HepG2 (cell line): ENCODE data around the gene HOXA7. TPM values are rescaled to one million over a fixed set of nuclear protein-coding genes. Genes with fewer than 3 reads are reported as not detected.

ENCODE experiments used
- ATAC-seq: fragments of 200-7000 bp; cut with Tn5 transposase; 3 replicates; pipeline ENCODE4 v1.9.1; 2020; ENCODE audit warnings: mild to moderate bottlenecking, moderate library complexity
- BruUV-seq: library from RNA; stranded (reverse); fragments of 400-500 nt; replicated peaks from 2 replicates; lab custom pipeline; 2021; lab: Mats Ljungman, UMichigan
- CTCF ChIA-PET: fragments of 300-600 bp; formaldehyde crosslinking; extraction: SDS; loops from one replicate; lab custom pipeline; 2021; ENCODE audit warnings: low total read pairs, inconsistent platforms, low intra/inter-chr PET ratio; lab: Yijun Ruan, JAX
- POLR2A ChIA-PET: fragments of 350-600 bp; sonication (Branson Sonifier 250); formaldehyde crosslinking; loops from one replicate; lab custom pipeline; 2020; ENCODE audit warnings: antibody characterized with exemption, inconsistent platforms; lab: Yijun Ruan, JAX
- DNase-seq: peaks from one replicate; pipeline ENCODE4 v3.0.0-alpha.2; 2015; ENCODE audit warnings: low spot score
- FAIRE-seq: peaks from 3 replicates; lab custom pipeline; 2011; peaks lifted over from hg19 to GRCh38; lab: Jason Lieb, UNC
- H2AFZ ChIP-seq: one replicate; pipeline ENCODE4 v1.6.1; 2011; ENCODE audit warnings: low read length, inconsistent platforms
- H3K27ac ChIP-seq: fragments of 300-600 bp; 3 replicates; pipeline ENCODE4 v1.8.0; 2011; ENCODE audit warnings: mixed run types, mild to moderate bottlenecking, mixed read lengths, low read length, inconsistent platforms; ENCODE audit not compliant: insufficient read depth; ENCODE audit errors: extremely low read length
- H3K27me3 ChIP-seq, 2 experiments: fragments of 200-600 bp in 1 of 2; 2 replicates in 1 of 2; 3 replicates in 1 of 2; pipeline versions ENCODE4 v1.6.0 to v1.8.0; 2011; ENCODE audit warnings: low read length in 2 of 2, mild to moderate bottlenecking in 2 of 2, moderate library complexity in 2 of 2, inconsistent platforms in 1 of 2; ENCODE audit not compliant: insufficient read depth in 2 of 2, control insufficient read depth in 1 of 2
- H3K36me3 ChIP-seq, 2 experiments: fragments of 200-600 bp in 1 of 2; replicated peaks in 1 of 2; 2 replicates in 1 of 2; 3 replicates in 1 of 2; pipeline versions ENCODE4 v1.5.1 to v1.8.0; 2011; ENCODE audit warnings: low read length in 2 of 2, inconsistent platforms in 1 of 2; ENCODE audit not compliant: insufficient read depth in 2 of 2, control insufficient read depth in 1 of 2
- H3K4me1 ChIP-seq: 2 replicates; pipeline ENCODE4 v1.5.1; 2012; ENCODE audit warnings: low read length, inconsistent platforms; ENCODE audit not compliant: insufficient read depth
- H3K4me2 ChIP-seq: 2 replicates; pipeline ENCODE4 v1.6.0; 2011; ENCODE audit warnings: low read depth, low read length, inconsistent platforms
- H3K4me3 ChIP-seq, 3 experiments: fragments of 200-600 bp in 1 of 3; sonication (generic), shearing (Covaris generic) in 1 of 3; replicated peaks in 1 of 3; 2 replicates each; pipeline ENCODE4 v1.5.1; 2011 to 2016; ENCODE audit warnings: low read length in 3 of 3, inconsistent platforms in 2 of 3, low read depth in 2 of 3, mild to moderate bottlenecking in 2 of 3, control low read depth in 1 of 3, mixed read lengths in 1 of 3; ENCODE audit not compliant: insufficient read depth in 1 of 3
- H3K79me2 ChIP-seq: one replicate; pipeline ENCODE4 v1.6.1; 2011; ENCODE audit warnings: low read length, inconsistent platforms; ENCODE audit not compliant: insufficient read depth
- H3K9ac ChIP-seq: 2 replicates; pipeline ENCODE4 v1.6.0; 2011; ENCODE audit warnings: mild to moderate bottlenecking, low read depth, low read length, inconsistent platforms; ENCODE audit not compliant: insufficient read depth
- H3K9me3 ChIP-seq: 2 replicates; pipeline ENCODE4 v1.5.1; 2012; ENCODE audit warnings: mild to moderate bottlenecking, low read length
- H4K20me1 ChIP-seq: 2 replicates; pipeline ENCODE4 v1.6.0; 2011; ENCODE audit warnings: inconsistent platforms, mild to moderate bottlenecking, low read length, moderate library complexity; ENCODE audit not compliant: insufficient read depth
- AKNA ChIP-seq: sonication (generic); formaldehyde crosslinking; IDR thresholded peaks from 2 replicates; pipeline ENCODE4 v1.4.0; 2020; ENCODE audit warnings: missing genetic modification reagents, borderline replicate concordance
- BCLAF1 ChIP-seq: fragments of 450-650 bp; IDR thresholded peaks from 2 replicates; pipeline ENCODE4 v1.6.1; 2017; ENCODE audit warnings: mild to moderate bottlenecking
- CAMTA2 ChIP-seq: sonication (generic); formaldehyde crosslinking; IDR thresholded peaks from 2 replicates; pipeline ENCODE4 v1.4.0; 2020; ENCODE audit warnings: mild to moderate bottlenecking, missing genetic modification reagents, borderline replicate concordance
- CBX1 ChIP-seq: IDR thresholded peaks from one replicate; pipeline ENCODE4 v1.6.1; 2016; ENCODE audit warnings: antibody characterized with exemption, low read depth
- CENPX ChIP-seq: sonication (generic); formaldehyde crosslinking; IDR thresholded peaks from 2 replicates; pipeline ENCODE4 v1.9.0; 2021; ENCODE audit warnings: mild to moderate bottlenecking, missing genetic modification reagents, moderate library complexity
- DZIP1 ChIP-seq: sonication (generic); formaldehyde crosslinking; IDR thresholded peaks from 2 replicates; pipeline ENCODE4 v1.5.0; 2020; ENCODE audit warnings: mild to moderate bottlenecking, missing genetic modification reagents
- ELK4 ChIP-seq: sonication (generic); formaldehyde crosslinking; IDR thresholded peaks from 2 replicates; pipeline ENCODE4 v1.9.0; 2021; ENCODE audit warnings: missing genetic modification reagents, borderline replicate concordance
- NBN ChIP-seq: fragments of 450-650 bp; conservative IDR thresholded peaks from 2 replicates; pipeline ENCODE4 v1.6.1; 2017
- ONECUT2 ChIP-seq: sonication (generic); formaldehyde crosslinking; IDR thresholded peaks from 2 replicates; pipeline ENCODE4 v1.4.0; 2020; ENCODE audit warnings: missing genetic modification reagents
- ZNF251 ChIP-seq: sonication (generic); formaldehyde crosslinking; IDR thresholded peaks from 2 replicates; pipeline ENCODE4 v1.9.0; 2021; ENCODE audit warnings: mild to moderate bottlenecking, missing genetic modification reagents
- ZNF367 ChIP-seq: sonication (generic); formaldehyde crosslinking; IDR thresholded peaks from 2 replicates; pipeline ENCODE4 v1.4.0; 2020; ENCODE audit warnings: missing genetic modification reagents, borderline replicate concordance
- ZNF567 ChIP-seq: sonication (generic); formaldehyde crosslinking; IDR thresholded peaks from 2 replicates; pipeline ENCODE4 v1.8.1; 2023; ENCODE audit warnings: mild to moderate bottlenecking, missing genetic modification reagents, borderline replicate concordance
- ZSCAN30 ChIP-seq: sonication (generic); formaldehyde crosslinking; IDR thresholded peaks from 2 replicates; pipeline ENCODE4 v1.5.0; 2020; ENCODE audit warnings: mild to moderate bottlenecking, missing genetic modification reagents
- ZZZ3 ChIP-seq: sonication (generic); formaldehyde crosslinking; IDR thresholded peaks from 2 replicates; pipeline ENCODE4 v1.4.0; 2020; ENCODE audit warnings: missing genetic modification reagents, mild to moderate bottlenecking, borderline replicate concordance
- WGBS: methylation state at CpG from one replicate; pipeline ENCODE4 v1.1.6; 2017; ENCODE audit warnings: low lambda C conversion rate; 5-methylcytosine and 5-hydroxymethylcytosine counted together
- in situ Hi-C: cut with HindIII; loops from 2 replicates; pipeline ENCODE4 v1.10.0; 2017; ENCODE audit warnings: low pct_unique_long_range_greater_than_20kb; ENCODE audit not compliant: extremely low pct_ligation_motif_present
- intact Hi-C: fragments of 100-400 bp; cut with micrococcal nuclease; formaldehyde crosslinking; loops from one replicate; pipeline ENCODE4 v1.10.0; 2022; ENCODE audit not compliant: unreplicated experiment
- polyA plus RNA-seq, 8 experiments: library from polyadenylated mRNA; depleted of rRNA in 3 of 8; stranded (reverse) in 7 of 8; unstranded in 1 of 8; fragments of >200 nt; fragmentation: Illumina TruSeq in 4 of 8; extraction: Trizol in 4 of 8; gene quantifications; 2 replicates each; pipeline versions ENCODE4 v1.2.1 to v1.2.3, GENCODE V29; 2011 to 2016; ENCODE audit warnings: low read depth in 4 of 8, missing spikeins in 1 of 8, mixed read lengths in 1 of 8; ENCODE audit not compliant: insufficient read depth in 1 of 8
- total RNA-seq, 5 experiments: library from RNA; depleted of rRNA; stranded (reverse); fragments of >200 nt; fragmentation: Illumina TruSeq; extraction: Trizol; gene quantifications; 2 replicates each; pipeline ENCODE4 v1.2.3, GENCODE V29; 2016; ENCODE audit warnings: low read depth in 1 of 5

Gene HOXA7
- total and polyA plus RNA-seq, 2 of the 13 experiments (the other 11 are each of a cell fraction or from before 2014, with no cell fraction given) = 0.05 TPM; not detected in 1

GRCh38 chr7:27112361-27112760, 44.1 kb downstream of the HOXA7 start:
- FAIRE-seq (no peak), ATAC-seq (no peak), DNase-seq (no peak)
- H4K20me1 ChIP-seq = peaks cover 5% of the 10 kb centered on the region; the same call in 1 of the 2 replicates
- H3K9ac ChIP-seq = no peak overlapping the region
- in situ Hi-C loops (no loop called here), intact Hi-C loops (no loop called here)
- no TSS peak for BruUV-seq
- ChIA-PET CTCF (no interaction called here), POLR2A (no interaction called here)
- WGBS = 93% methylated on average over 4 of the region's 4 CpGs
- peaks cover 12% of the 10 kb centered on the region for H3K79me2 ChIP-seq
- H3K4me3 ChIP-seq = no peak overlapping the region
- H2AFZ ChIP-seq = no peak overlapping the region
- peaks cover 12% of the 10 kb centered on the region; the same call in 1 of the 2 replicates for H3K4me1 ChIP-seq
- H3K9me3 ChIP-seq = no peaks in the 10 kb centered on the region
- H3K36me3 ChIP-seq = peaks cover 2 to 12% of the 10 kb centered on the region in 2 experiments; a peak in 3 of 5 replicates
- H3K27me3 ChIP-seq = no peaks in the 10 kb centered on the region
- H3K4me2 ChIP-seq = no peak overlapping the region
- H3K27ac ChIP-seq = no peak overlapping the region
- TF ChIP-seq CENPX (CRISPR knock-in tag) (no peak), CAMTA2 (CRISPR knock-in tag) (no peak), ELK4 (CRISPR knock-in tag) (no peak), CBX1 (no peak), DZIP1 (CRISPR knock-in tag) (no peak), ZNF251 (CRISPR knock-in tag) (no peak), ZNF567 (CRISPR knock-in tag) (no peak), NBN (no peak), ONECUT2 (no peak), AKNA (CRISPR knock-in tag) (no peak), ZSCAN30 (CRISPR knock-in tag) (no peak), ZNF367 (CRISPR knock-in tag) (no peak), BCLAF1 (no peak), ZZZ3 (CRISPR knock-in tag) (no peak)
